T-helper 22 cell (primary cell): ENCODE results near the gene ADAMTSL3.

Experiments
- DNase-seq: peaks from one replicate; pipeline ENCODE4 v3.0.0-alpha.2; 2020; ENCODE audit warnings: low read depth

ADAMTSL3 gene

GRCh38 chr15:83654379-83655236 lies 685 bp downstream of the ADAMTSL3 start:
- DNase-seq = no peak

GRCh38 chr15:83655237-83655616 lies 1.3 kb downstream of the ADAMTSL3 start:
- no peak for DNase-seq

- no peak for DNase-seq
These were observed 2.3 kb downstream of the ADAMTSL3 start for GRCh38 chr15:83656192-83656591.

- no peak for DNase-seq
These were observed 3.1 kb downstream of the ADAMTSL3 start for GRCh38 chr15:83656943-83657528.

GRCh38 chr15:83657549-83657948 lies 3.6 kb downstream of the ADAMTSL3 start:
- no peak for DNase-seq

GRCh38 chr15:83658430-83659416 lies 4.8 kb downstream of the ADAMTSL3 start:
- DNase-seq = no peak

GRCh38 chr15:83659417-83659812 lies 5.5 kb downstream of the ADAMTSL3 start:
- DNase-seq = no peak

- no peak for DNase-seq
These were observed 11.6 kb downstream of the ADAMTSL3 start for GRCh38 chr15:83665480-83665879.

- DNase-seq = no peak
These were observed 16.8 kb downstream of the ADAMTSL3 start for GRCh38 chr15:83670672-83671229.

- DNase-seq = no peak
These were observed 17.7 kb downstream of the ADAMTSL3 start for GRCh38 chr15:83671603-83672002.

- no peak for DNase-seq
These were observed 19.5 kb downstream of the ADAMTSL3 start for GRCh38 chr15:83673385-83673784.

GRCh38 chr15:83682476-83683088 lies 28.7 kb downstream of the ADAMTSL3 start:
- no peak for DNase-seq

GRCh38 chr15:83685916-83686332 lies 32.0 kb downstream of the ADAMTSL3 start:
- no peak for DNase-seq

GRCh38 chr15:83688201-83688600 lies 34.3 kb downstream of the ADAMTSL3 start:
- DNase-seq = no peak

- DNase-seq = no peak
These were observed 36.8 kb downstream of the ADAMTSL3 start for GRCh38 chr15:83690676-83691075.

- DNase-seq = no peak
These were observed 39.0 kb downstream of the ADAMTSL3 start for GRCh38 chr15:83692746-83693581.

- no peak for DNase-seq
These were observed 40.1 kb downstream of the ADAMTSL3 start for GRCh38 chr15:83694015-83694414.

GRCh38 chr15:83694536-83694935 lies 40.6 kb downstream of the ADAMTSL3 start:
- no peak for DNase-seq

- DNase-seq = no peak
These were observed 41.3 kb downstream of the ADAMTSL3 start for GRCh38 chr15:83695246-83695645.

GRCh38 chr15:83695901-83696425 lies 42.0 kb downstream of the ADAMTSL3 start:
- no peak for DNase-seq
